Stimulated activated naive CD8-positive, alpha-beta T cell treated with anti-CD3 and anti-CD28 coated beads, Interleukin-15, amount 100 ng/mL, for 72 hours (primary cell): Measurements from ENCODE around the gene URI1.
"Not testable (repeated sequence)": the region's sequence is repeated elsewhere in the genome, so short reads cannot be mapped to it uniquely, and the experiment has no call there.

Experiments used
- ATAC-seq: fragments of 150-1000 bp; cut with Tn5 transposase; 2 replicates; pipeline ENCODE4 v1.10.0; 2021; ENCODE audit warnings: mild to moderate bottlenecking, moderate library complexity
- DNase-seq, 2 donors: peaks; one replicate each; pipeline ENCODE4 v3.0.0; 2021 to 2022
- H3K27ac Mint-ChIP-seq, 2 donors: one replicate each; pipeline ENCODE4 v1.8.0; 2022; ENCODE audit warnings: mild to moderate bottlenecking in 2 of 2, mixed read lengths in 2 of 2, moderate library complexity in 2 of 2
- H3K27me3 Mint-ChIP-seq: one replicate; pipeline ENCODE4 v1.8.0; 2022; ENCODE audit warnings: mixed read lengths
- H3K4me1 Mint-ChIP-seq: one replicate; pipeline ENCODE4 v1.8.0; 2022; ENCODE audit warnings: mild to moderate bottlenecking, mixed read lengths
- H3K4me3 Mint-ChIP-seq, 2 donors: one replicate each; pipeline ENCODE4 v1.8.0; 2022; ENCODE audit warnings: mild to moderate bottlenecking in 2 of 2, mixed read lengths in 2 of 2, moderate library complexity in 1 of 2
- H3K9me3 Mint-ChIP-seq, 2 donors: one replicate each; pipeline ENCODE4 v1.8.0; 2022; ENCODE audit warnings: mixed read lengths in 2 of 2

Gene URI1

DNA sequence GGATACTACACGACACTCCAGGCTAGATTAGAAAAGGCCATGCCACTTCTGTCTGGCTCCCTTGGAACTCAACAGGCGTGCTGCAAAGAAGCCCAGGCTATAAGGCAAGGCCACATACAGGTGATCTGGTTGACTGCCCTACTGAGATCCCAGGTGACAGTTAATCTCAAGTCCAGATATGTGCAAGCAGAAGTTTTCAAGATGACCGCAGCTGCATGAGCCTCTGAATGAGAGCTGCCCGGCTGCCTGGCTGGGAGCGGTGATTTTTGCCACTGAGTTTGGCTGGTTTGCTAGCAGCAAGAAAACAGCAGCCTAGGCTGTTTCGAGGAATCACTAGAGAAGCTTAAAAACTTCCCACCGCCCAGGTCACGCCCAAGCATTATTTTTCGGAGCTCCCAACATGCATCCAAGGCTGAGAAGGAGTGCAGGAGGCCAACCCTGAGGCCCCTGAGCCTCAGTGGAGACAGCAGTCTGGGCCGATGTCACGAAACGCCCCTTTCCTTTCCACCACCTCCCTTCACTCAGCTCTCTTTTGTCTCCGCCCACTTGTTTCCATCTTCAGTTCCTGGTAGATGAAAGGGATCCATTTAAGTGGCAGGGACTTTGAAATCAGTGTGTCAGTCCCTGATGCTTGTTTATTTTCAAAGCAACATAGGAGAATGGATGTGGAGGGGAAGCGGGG is 14.0 kb upstream of the URI1 start:
- Mint-ChIP-seq H3K4me1 (peaks cover 4% of the 10 kb centered on the region), H3K4me3 (no peak overlapping the region), H3K27ac (no peak overlapping the region), H3K9me3 (no peaks in the 10 kb centered on the region), H3K27me3 (no peaks in the 10 kb centered on the region)
- DNase-seq = no peak
- ATAC-seq = no peak

DNA sequence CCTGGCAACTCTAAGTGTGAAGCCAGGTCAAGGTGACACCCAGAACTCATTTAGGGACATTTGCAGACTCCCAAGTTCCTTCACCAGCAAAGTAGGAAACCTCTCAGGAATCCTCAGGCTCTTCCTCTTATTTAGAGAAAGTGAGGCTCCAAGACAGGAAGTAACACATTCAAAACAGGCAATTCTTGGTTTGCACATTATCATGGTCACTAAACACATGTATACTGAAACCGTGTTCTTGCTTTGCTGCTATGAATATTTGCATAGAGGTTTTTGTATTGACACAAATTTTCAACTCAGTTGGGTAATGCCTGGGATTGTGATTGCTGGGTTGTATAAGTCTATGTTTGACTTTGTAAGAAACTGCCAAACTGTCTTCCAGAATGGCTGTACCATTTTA is 13.2 kb upstream of the URI1 start:
- Mint-ChIP-seq H3K9me3 (no peaks in the 10 kb centered on the region), H3K4me1 (peaks cover 4% of the 10 kb centered on the region)
- no peak for ATAC-seq

DNA sequence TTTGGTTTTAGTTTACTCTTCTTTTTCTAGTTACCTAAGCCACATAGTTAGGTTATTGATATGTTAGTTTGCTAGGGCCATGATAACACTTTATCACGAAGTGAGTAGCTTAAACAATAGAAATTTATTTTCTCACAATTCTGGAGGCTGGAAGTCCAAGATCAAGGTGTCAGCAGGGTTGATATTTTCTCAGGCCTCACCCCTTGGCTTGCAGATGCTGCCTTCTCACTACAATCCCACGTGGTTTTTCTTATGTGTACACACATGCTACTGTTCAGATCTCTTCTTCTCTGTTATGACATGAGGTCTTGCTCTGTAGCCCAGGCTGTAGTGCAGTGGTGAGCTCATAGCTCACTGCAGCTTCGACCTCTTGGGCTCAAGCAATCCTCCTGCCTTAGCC is 7.8 kb upstream of the URI1 start:
- no peak for DNase-seq
- Mint-ChIP-seq H3K4me1 (no peaks in the 10 kb centered on the region), H3K9me3 (peaks cover 12 to 25% of the 10 kb centered on the region in 2 donors), H3K4me3 (no peak overlapping the region), H3K27me3 (no peaks in the 10 kb centered on the region), H3K27ac (no peak overlapping the region)
- ATAC-seq = no peak

More for the DNA sequence above, 13.2 kb upstream of the URI1 start:
- no peak overlapping the region for H3K4me3 Mint-ChIP-seq
- no peak for DNase-seq
- no peaks in the 10 kb centered on the region for H3K27me3 Mint-ChIP-seq
- H3K27ac Mint-ChIP-seq = no peak overlapping the region

DNA sequence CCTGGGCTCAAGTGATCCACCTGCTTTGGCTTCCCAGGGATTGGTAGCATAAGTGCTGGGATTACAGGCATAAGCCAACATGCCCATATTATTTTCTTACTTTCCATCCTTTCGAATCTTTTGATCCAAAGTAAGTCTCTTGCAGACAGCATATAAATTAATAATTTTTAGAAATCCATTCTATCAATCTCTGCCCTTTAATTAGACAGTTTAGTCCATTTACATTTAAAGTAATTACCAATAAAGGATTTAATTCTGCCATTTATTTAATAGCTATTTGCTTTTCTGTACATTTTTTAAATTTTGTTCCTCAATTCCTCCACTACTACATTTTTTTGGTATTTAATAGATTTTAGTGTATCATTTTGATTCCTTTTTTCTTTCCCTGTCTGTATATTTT is 7.3 kb upstream of the URI1 start:
- H3K27me3 Mint-ChIP-seq = no peaks in the 10 kb centered on the region
- ATAC-seq (no peak), DNase-seq (no peak)
- H3K27ac Mint-ChIP-seq = no peak overlapping the region
- H3K9me3 Mint-ChIP-seq = peaks cover 12 to 25% of the 10 kb centered on the region in 2 donors
- H3K4me3 Mint-ChIP-seq = no peak overlapping the region
- H3K4me1 Mint-ChIP-seq = no peaks in the 10 kb centered on the region

DNA sequence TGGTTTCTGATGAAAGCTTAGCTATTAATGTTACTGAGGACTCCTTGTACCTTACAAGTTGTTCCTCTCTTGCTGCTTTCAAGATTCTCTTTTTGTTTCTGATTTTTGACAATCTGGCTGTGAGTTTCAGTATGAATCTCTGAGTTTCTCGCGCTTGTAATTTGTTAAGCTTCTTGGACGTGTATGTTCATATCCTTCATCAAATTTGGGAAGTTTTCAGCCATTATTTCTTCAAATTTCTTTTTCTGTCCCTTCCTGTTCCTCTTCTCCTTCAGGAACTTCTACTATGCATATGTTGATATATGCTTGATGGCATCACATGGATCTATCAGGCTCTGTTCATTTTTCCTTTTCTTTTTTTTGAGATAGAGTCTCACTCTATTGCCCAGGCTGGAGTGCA is 5.6 kb upstream of the URI1 start:
- Mint-ChIP-seq H3K4me3 (no peak overlapping the region), H3K27ac (no peak overlapping the region), H3K4me1 (peaks cover 10% of the 10 kb centered on the region), H3K9me3 (peaks cover 12 to 25% of the 10 kb centered on the region in 2 donors), H3K27me3 (no peaks in the 10 kb centered on the region)
- ATAC-seq (no peak), DNase-seq (no peak)

DNA sequence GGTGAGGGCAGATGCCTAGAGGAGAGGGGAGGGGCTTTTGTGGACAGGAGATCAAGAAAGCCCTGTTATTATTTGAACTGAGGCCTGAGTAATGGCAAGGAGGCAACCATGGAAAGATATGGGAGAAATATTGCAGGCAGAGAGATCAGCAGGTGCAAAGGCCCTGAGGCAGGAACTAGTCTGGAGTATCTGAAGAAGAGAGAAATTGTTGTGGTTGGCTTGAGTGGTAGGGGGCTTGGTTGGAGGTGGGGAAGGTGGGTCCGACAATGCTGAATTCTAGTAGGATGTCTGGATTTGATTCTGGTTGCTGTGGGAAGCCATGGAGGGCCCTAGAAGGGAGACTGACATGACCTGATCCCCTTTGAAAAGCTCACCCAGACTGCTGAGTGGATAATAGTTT is 2.4 kb upstream of the URI1 start:
- Mint-ChIP-seq H3K9me3 (peaks cover 12 to 25% of the 10 kb centered on the region in 2 donors), H3K4me3 (no peak overlapping the region), H3K27me3 (no peaks in the 10 kb centered on the region), H3K27ac (no peak overlapping the region), H3K4me1 (peaks cover 28% of the 10 kb centered on the region)
- ATAC-seq (no peak), DNase-seq (no peak)

DNA sequence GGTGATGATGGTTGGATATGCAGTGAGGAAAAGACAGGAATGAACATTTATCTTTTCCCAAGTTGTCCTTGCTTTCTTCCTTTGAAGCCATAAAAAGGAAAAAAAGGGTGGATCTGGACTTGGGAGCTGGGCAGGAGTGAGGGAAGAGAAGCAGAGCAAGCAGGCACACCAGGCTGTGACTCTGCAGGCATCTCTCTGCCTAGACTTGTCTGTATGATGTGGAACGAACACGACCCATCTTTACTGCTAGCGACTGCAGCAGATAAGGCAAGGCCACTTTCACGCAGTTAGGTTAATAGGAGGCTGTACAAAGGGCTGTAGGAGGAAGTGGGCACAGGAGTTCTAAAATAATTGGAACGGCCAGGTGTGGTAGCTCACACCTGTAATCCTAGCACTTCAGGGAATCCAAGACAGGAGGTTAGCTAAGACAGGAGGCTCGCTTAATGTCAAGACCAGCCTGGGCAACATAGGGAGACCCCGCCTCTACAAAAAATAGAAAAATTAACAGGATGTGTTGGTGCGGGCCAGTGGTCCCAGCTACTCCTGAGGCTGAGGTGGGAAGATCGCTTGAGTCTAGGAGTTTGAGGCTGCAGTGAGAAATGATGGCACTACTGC is 961 bp upstream of the URI1 start:
- DNase-seq (no peak), ATAC-seq (no peak)
- peaks cover 39% of the 10 kb centered on the region for H3K4me1 Mint-ChIP-seq
- H3K27me3 Mint-ChIP-seq = no peaks in the 10 kb centered on the region
- no peak overlapping the region for H3K27ac Mint-ChIP-seq
- peaks cover 12 to 14% of the 10 kb centered on the region in 2 donors for H3K9me3 Mint-ChIP-seq
- H3K4me3 Mint-ChIP-seq = peak overlapping the region; percentile 63 to 83

DNA sequence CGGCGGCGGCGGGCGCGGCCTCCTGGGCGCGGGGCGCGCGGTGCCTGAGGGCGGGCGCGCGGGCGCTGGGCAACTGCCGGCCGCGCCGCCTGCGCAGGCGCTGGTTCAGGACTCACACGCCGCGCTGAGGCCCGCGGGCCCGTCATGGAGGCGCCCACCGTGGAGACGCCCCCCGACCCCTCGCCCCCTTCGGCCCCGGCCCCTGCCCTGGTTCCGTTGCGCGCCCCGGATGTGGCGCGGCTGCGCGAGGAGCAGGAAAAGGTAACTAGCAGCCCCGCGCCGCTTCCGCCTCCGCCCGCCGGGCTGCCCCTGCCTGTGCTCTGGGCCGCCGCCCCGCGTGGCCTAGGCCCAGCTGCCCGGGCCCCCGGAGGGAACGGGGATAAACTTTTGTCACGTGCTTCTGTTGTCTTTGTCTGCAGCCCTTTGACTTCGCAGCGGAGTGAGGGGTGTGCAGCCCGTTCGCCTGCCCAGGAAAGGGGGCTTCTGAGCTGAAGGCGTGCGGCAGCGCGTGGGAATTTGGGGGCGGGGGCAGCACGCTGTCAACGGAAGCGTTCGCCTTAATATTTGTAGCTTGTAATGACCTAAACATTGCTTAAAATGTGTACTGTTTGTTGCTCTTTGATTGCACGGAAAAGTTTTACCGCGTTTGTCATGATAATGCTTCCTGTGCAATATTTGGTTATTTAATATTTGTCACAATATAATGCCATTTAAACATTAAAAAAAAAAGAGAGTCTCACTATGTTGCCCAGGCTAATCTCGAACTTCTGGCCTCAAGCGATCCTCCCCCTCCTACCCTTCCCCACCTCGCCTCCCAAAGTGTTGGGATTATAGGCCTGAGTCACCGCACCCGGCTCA is 594 bp downstream of the URI1 start:
- peak overlapping the region; percentile 89 to 95 for H3K4me3 Mint-ChIP-seq
- H3K4me1 Mint-ChIP-seq = peaks cover 53% of the 10 kb centered on the region
- ATAC-seq = peak; percentile 89
- no peaks in the 10 kb centered on the region for H3K27me3 Mint-ChIP-seq
- peaks cover 0 to under 1% of the 10 kb centered on the region in 2 donors for H3K9me3 Mint-ChIP-seq
- H3K27ac Mint-ChIP-seq = peak overlapping the region; percentile 94 to 98
- peak; percentile 74 to 81 for DNase-seq

DNA sequence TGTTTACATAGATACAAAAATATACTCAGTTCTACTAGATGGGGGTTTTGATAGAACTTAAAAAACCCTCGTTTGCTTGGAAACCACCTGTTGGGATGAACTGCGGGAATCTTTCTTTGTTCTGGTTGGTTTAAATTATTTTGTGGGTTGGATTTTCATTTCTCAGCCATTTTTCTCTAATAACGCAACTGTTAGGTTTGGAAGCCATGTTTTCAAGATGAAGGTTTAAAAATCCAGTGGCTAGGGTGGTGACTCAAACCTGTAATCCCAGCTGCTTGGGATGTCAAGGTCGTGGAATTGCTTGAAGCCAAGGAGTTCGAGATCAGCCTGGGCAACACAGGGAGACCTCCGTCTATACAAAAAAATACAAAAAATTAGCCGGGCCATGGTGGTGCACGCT is 1.6 kb downstream of the URI1 start:
- ATAC-seq = no peak
- Mint-ChIP-seq H3K27ac (peak overlapping the region in 1 of 2 donors; percentile 94), H3K4me3 (peak overlapping the region; percentile 89 to 95), H3K4me1 (peaks cover 61% of the 10 kb centered on the region), H3K27me3 (no peaks in the 10 kb centered on the region), H3K9me3 (peaks cover 0 to 5% of the 10 kb centered on the region in 2 donors)
- DNase-seq = no peak

DNA sequence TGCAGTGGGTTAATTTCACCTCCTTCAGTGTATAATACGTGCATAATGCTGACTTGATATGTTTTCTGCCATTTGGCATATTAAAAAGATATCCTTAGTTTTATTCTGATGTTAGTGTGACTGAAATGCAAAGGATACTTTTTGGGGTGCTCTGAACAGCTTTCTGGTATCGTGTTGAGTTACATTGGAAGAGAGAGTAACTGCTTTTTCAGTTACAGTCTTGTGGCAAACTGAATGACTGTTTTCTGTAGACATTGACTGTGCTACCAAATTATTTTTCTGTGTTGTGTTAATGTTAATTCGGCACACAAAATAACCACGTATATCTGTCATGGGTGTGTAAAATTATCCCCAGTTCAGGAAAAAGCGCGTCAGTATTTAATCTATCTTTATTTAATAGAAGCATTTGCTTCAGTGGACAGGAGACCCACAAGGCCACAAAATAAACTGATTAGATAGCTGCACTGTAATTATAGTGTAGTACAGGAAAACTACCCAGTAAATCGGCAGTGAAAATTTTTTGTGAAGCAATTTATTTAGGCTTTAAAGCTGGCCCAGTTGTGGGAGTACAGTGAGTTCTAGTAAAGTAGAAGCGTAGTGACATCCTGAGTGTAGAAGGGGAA is 2.5 kb downstream of the URI1 start:
- no peak for ATAC-seq

DNA sequence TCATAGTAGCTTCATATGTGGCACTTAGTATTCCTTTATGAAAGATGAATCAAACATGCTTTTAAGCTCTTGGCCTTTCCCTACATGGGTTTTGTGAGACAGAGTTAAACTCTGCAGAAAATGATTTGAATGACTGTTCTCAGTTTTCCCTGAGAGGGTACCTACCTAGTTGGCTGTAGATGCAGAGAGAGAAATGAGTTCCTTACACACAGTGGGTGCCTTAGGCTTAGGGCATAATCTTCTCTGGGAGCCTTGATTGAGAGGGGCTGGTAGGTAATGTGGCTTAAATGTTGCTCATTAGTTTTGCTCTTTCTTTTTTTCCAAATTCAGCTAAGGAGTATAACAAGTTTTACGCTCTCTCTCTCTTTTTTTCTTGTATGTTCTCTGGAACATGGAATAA is 3.0 kb downstream of the URI1 start:
- ATAC-seq (no peak), DNase-seq (no peak)
- Mint-ChIP-seq H3K4me3 (peak overlapping the region; percentile 73 to 78), H3K27me3 (no peaks in the 10 kb centered on the region), H3K4me1 (peaks cover 61% of the 10 kb centered on the region), H3K27ac (no peak overlapping the region), H3K9me3 (peaks cover 0 to 5% of the 10 kb centered on the region in 2 donors)

More for the DNA sequence above, 2.5 kb downstream of the URI1 start:
- H3K27me3 Mint-ChIP-seq = no peaks in the 10 kb centered on the region
- no peak for DNase-seq
- H3K4me3 Mint-ChIP-seq = peak overlapping the region; percentile 73 to 78
- peaks cover 0 to 5% of the 10 kb centered on the region in 2 donors for H3K9me3 Mint-ChIP-seq
- peaks cover 61% of the 10 kb centered on the region for H3K4me1 Mint-ChIP-seq
- peak overlapping the region in 1 of 2 donors; percentile 74 for H3K27ac Mint-ChIP-seq

DNA sequence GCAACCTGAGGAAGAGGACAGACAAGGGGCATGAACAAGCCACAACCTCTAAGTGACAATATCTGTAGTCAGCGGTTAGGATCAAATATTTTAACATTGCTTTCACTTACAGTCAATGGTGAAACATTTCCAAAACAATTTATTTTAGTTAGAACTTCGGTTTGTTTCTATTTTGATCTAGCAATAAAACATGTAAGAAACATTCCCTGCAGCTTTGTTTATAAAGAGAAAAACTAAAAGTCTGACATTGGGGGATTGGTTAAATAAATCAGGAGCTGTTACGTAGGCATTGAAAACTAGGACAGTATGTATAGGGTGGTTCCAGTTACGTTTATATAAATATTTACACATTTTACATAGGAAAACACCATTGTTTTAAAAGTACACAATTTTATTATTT is 3.4 kb downstream of the URI1 start:
- DNase-seq (no peak), ATAC-seq (no peak)
- H3K4me1 Mint-ChIP-seq = peaks cover 63% of the 10 kb centered on the region
- H3K9me3 Mint-ChIP-seq = peaks cover 0 to 5% of the 10 kb centered on the region in 2 donors
- no peaks in the 10 kb centered on the region for H3K27me3 Mint-ChIP-seq
- H3K4me3 Mint-ChIP-seq = peak overlapping the region; percentile 73 to 78
- H3K27ac Mint-ChIP-seq = no peak overlapping the region

DNA sequence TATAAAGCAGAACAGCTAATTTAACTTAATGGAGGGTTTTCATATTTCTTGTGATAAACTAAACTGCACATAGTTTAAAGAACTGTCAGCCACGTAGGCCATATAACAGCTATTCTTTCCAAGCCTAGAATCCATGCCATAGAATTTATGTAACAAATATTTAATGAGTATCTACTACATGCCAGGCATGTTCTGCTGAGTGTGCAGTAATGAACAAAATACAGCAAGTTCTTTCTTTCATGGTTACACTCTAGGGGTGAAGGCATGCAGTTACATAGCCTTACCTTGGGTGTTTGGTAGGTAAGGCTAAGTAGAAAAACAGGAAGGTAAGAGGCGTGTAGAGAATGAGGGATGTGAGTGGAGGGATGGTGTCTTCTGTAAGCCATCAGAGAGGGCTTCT is 4.6 kb downstream of the URI1 start:
- H3K27me3 Mint-ChIP-seq = no peaks in the 10 kb centered on the region
- peak overlapping the region; percentile 19 to 30 for H3K4me3 Mint-ChIP-seq
- peaks cover 63% of the 10 kb centered on the region for H3K4me1 Mint-ChIP-seq
- peak overlapping the region in 1 of 2 donors; percentile 2 for H3K27ac Mint-ChIP-seq
- DNase-seq = no peak
- ATAC-seq = no peak
- H3K9me3 Mint-ChIP-seq = peaks cover 0 to 5% of the 10 kb centered on the region in 2 donors

DNA sequence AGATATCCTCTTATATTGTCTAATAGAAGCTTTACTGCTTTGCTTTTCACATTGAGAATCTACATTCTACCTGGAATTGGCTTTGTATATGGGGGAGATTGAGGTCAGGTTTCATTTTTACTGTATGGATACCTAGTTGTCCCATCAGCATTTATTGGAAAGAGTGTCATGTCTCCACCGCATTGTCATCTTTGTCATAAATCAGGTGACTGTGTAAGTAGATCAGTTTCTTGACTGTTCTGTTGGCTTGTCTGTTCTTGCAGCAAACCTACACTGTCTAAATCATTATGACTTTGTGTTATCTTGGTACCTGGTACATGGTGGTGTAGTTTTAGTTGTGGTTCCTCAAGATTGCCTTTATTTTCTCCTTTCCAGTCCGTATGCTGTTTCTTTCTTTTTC is 5.8 kb downstream of the URI1 start:
- DNase-seq (no peak), ATAC-seq (peak; percentile 64)
- Mint-ChIP-seq H3K27me3 (no peaks in the 10 kb centered on the region), H3K27ac (peak overlapping the region; percentile 49 to 87), H3K4me1 (peaks cover 71% of the 10 kb centered on the region), H3K9me3 (peaks cover 0 to 5% of the 10 kb centered on the region in 2 donors), H3K4me3 (peak overlapping the region in 1 of 2 donors; percentile 52)

DNA sequence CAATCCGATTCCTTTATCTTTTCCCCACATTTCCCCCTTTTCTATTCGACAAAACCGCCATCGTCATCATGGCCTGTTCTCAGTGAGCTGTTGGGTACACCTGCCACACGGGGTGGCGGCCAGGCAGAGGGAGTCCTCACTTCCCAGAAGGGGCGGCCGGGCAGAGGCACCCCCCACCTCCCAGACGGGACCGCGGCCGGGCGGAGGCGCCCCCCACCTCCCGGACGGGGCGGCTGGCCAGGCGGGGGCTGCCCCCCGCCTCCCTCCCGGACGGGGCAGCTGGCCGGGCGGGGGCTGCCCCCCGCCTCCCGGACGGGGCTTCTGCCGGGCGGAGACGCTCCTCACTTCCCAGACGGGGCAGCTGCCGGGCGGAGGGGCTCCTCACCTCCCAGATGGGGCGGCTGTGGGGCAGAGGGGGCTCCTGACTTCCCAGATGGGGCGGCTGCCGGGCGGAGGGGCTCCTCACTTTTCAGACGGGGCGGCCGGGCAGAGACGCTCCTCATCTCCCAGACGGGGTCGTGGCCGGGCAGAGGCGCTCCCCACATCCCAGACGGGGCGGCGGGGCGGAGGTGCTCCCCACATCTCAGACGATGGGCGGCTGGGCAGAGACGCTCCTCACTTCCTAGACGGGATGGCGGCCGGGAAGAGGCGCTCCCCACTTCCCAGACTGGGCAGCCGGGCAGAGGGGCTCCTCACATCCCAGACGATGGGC is 6.9 kb downstream of the URI1 start:
- not testable (repeated sequence) for H3K27ac Mint-ChIP-seq, DNase-seq, H3K4me3 Mint-ChIP-seq, H3K9me3 Mint-ChIP-seq, ATAC-seq, H3K27me3 Mint-ChIP-seq
- peaks cover 74% of the 10 kb centered on the region for H3K4me1 Mint-ChIP-seq
